Adipose tissue (tissue), 3 donors: Measurements from ENCODE around the gene PARD3. TPM values are rescaled to one million over a fixed set of nuclear protein-coding genes. Genes with fewer than 3 reads are reported as not detected.
"Not testable (repeated sequence)": the region's sequence is repeated elsewhere in the genome, so short reads cannot be mapped to it uniquely, and the experiment has no call there.

Experiments
- H3K27ac ChIP-seq: one replicate; pipeline ENCODE4 v1.5.1; 2013; ENCODE audit warnings: low read depth, low read length
- WGBS, 3 donors: extraction: QIAGEN DNeasy Blood & Tissue Kit; methylation state at CpG; one replicate each; pipeline ENCODE4 v1.1.7; 2013; 5-methylcytosine and 5-hydroxymethylcytosine counted together
- polyA plus RNA-seq, 3 donors: library from polyadenylated mRNA; stranded (reverse); fragments of 200-250 nt; gene quantifications; one replicate each; pipeline ENCODE4 v1.2.3, GENCODE V29; 2013
- donor health status: healthy with polysubstance abuse.
- donor health status: Bipolar disorder and iron deficiency.
- donor health status: healthy.

Gene PARD3
- polyA plus RNA-seq, 3 donors, result 11.2 to 20.6 (median 17.2) TPM

GRCh38 chr10:34808801-34809745, 6.0 kb downstream of the PARD3 start:
- whole genome bisulfite sequencing, 3 donors, result 42 to 56% (median 43%) methylated on average over 19 of the region's 19 CpGs
- H3K27ac ChIP-seq, result no peak overlapping the region

- 68 to 79% (median 76%) methylated on average over 4 of the region's 4 CpGs for WGBS, 3 donors
- H3K27ac ChIP-seq, result no peak overlapping the region
Observed at GRCh38 chr10:34808336-34808735, 6.8 kb downstream of the PARD3 start.

GRCh38 chr10:34804306-34804705, 10.8 kb downstream of the PARD3 start:
- no peak overlapping the region for H3K27ac ChIP-seq
- WGBS, 3 donors, result 73 to 90% (median 86%) methylated on average over 1 of the region's 1 CpG

- WGBS, 3 donors, result 76 to 88% (median 77%) methylated on average over 5 of the region's 5 CpGs
- H3K27ac ChIP-seq, result no peak overlapping the region
Observed at GRCh38 chr10:34802692-34803091, 12.4 kb downstream of the PARD3 start.

- H3K27ac ChIP-seq, result no peak overlapping the region
- 48 to 49% (median 49%) methylated on average over 7 of the region's 7 CpGs for WGBS, 3 donors
Observed at GRCh38 chr10:34801097-34801733, 13.9 kb downstream of the PARD3 start.

GRCh38 chr10:34800624-34801023, 14.5 kb downstream of the PARD3 start:
- H3K27ac ChIP-seq, result no peak overlapping the region
- WGBS, 3 donors, result 43 to 53% (median 46%) methylated on average over 5 of the region's 5 CpGs

- 91 to 95% (median 92%) methylated on average over 4 of the region's 4 CpGs for WGBS, 3 donors
Observed at GRCh38 chr10:34798654-34799053, 16.4 kb downstream of the PARD3 start.

GRCh38 chr10:34797155-34797554, 17.9 kb downstream of the PARD3 start:
- no peak overlapping the region for H3K27ac ChIP-seq
- 86 to 97% (median 91%) methylated on average over 6 of the region's 6 CpGs for WGBS, 3 donors

More at GRCh38 chr10:34798654-34799053, 16.4 kb downstream of the PARD3 start:
- no peak overlapping the region for H3K27ac ChIP-seq

GRCh38 chr10:34796133-34796532, 19.0 kb downstream of the PARD3 start:
- no peak overlapping the region for H3K27ac ChIP-seq
- WGBS, 3 donors, result 55 to 97% (median 97%) methylated on average over 1 of the region's 1 CpG

- WGBS, 3 donors, result 97 to 100% (median 100%) methylated on average over 6 of the region's 6 CpGs
Observed at GRCh38 chr10:34795334-34795733, 19.8 kb downstream of the PARD3 start.

GRCh38 chr10:34794835-34795234, 20.3 kb downstream of the PARD3 start:
- no peak overlapping the region for H3K27ac ChIP-seq
- WGBS, 3 donors, result 77 to 99% (median 97%) methylated on average over 4 of the region's 4 CpGs

More at GRCh38 chr10:34795334-34795733, 19.8 kb downstream of the PARD3 start:
- no peak overlapping the region for H3K27ac ChIP-seq

- 90 to 93% (median 93%) methylated on average over 5 of the region's 5 CpGs for WGBS, 3 donors
Observed at GRCh38 chr10:34793581-34793980, 21.5 kb downstream of the PARD3 start.

GRCh38 chr10:34792881-34793280, 22.2 kb downstream of the PARD3 start:
- no peak overlapping the region for H3K27ac ChIP-seq
- 59 to 85% (median 80%) methylated on average over 7 of the region's 7 CpGs for WGBS, 3 donors

More at GRCh38 chr10:34793581-34793980, 21.5 kb downstream of the PARD3 start:
- not testable (repeated sequence) for H3K27ac ChIP-seq

- WGBS, 3 donors, result 90 to 92% (median 91%) methylated on average over 23 of the region's 23 CpGs
- no peak overlapping the region for H3K27ac ChIP-seq
Observed at GRCh38 chr10:34791947-34792346, 23.1 kb downstream of the PARD3 start.

GRCh38 chr10:34791228-34791627, 23.9 kb downstream of the PARD3 start:
- WGBS, 3 donors, result 94 to 95% (median 95%) methylated on average over 15 of the region's 15 CpGs
- no peak overlapping the region for H3K27ac ChIP-seq

GRCh38 chr10:34789966-34790506, 25.1 kb downstream of the PARD3 start:
- WGBS, 3 donors, result 6 to 48% (median 34%) methylated on average over 4 of the region's 4 CpGs
- no peak overlapping the region for H3K27ac ChIP-seq

GRCh38 chr10:34786464-34786863, 28.6 kb downstream of the PARD3 start:
- no peak overlapping the region for H3K27ac ChIP-seq
- 55 to 75% (median 66%) methylated on average over 1 of the region's 1 CpG for WGBS, 3 donors

- H3K27ac ChIP-seq, result no peak overlapping the region
- WGBS, 3 donors, result 22 to 51% (median 45%) methylated on average over 3 of the region's 3 CpGs
Observed at GRCh38 chr10:34781711-34782110, 33.4 kb downstream of the PARD3 start.

- WGBS, 3 donors, result 4 to 9% (median 8%) methylated on average over 11 of the region's 11 CpGs
- no peak overlapping the region for H3K27ac ChIP-seq
Observed at GRCh38 chr10:34780818-34781380, 34.2 kb downstream of the PARD3 start.
